ENCODE measurements around the gene HIPK4. TPM values are rescaled to one million over a fixed set of nuclear protein-coding genes. Genes with fewer than 3 reads are reported as not detected.

Gene HIPK4
- total RNA-seq, 2 experiments from 2014 or later: not detected

- ChIA-PET CTCF (ENCODE audit: unreplicated experiment) (no interaction called here), POLR2A (interaction anchor here (0.6 kb wide), 1 partner anchor 24 kb away, joined by 4 read pairs; no protein-coding TSS in a partner anchor)
- no peak overlapping the region for H3K27ac ChIP-seq (ENCODE audit: low read depth, low read length, poor library complexity, severe bottlenecking)
- no peaks in the 10 kb centered on the region; the same call in 1 of the 2 replicates for H3K79me2 ChIP-seq (ENCODE audit: insufficient read depth, low read depth, low read length)
- no TSS peak for BruUV-seq (replicated peaks)
- TF ChIP-seq, protein P1, sequence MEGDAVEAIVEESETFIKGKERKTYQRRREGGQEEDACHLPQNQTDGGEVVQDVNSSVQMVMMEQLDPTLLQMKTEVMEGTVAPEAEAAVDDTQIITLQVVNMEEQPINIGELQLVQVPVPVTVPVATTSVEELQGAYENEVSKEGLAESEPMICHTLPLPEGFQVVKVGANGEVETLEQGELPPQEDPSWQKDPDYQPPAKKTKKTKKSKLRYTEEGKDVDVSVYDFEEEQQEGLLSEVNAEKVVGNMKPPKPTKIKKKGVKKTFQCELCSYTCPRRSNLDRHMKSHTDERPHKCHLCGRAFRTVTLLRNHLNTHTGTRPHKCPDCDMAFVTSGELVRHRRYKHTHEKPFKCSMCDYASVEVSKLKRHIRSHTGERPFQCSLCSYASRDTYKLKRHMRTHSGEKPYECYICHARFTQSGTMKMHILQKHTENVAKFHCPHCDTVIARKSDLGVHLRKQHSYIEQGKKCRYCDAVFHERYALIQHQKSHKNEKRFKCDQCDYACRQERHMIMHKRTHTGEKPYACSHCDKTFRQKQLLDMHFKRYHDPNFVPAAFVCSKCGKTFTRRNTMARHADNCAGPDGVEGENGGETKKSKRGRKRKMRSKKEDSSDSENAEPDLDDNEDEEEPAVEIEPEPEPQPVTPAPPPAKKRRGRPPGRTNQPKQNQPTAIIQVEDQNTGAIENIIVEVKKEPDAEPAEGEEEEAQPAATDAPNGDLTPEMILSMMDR (conservative IDR thresholded peaks at IDR 0.05; ENCODE audit: low read length): no peak
- no peak for TF ChIP-seq EZH2phosphoT487 (IDR thresholded peaks at IDR 0.05; ENCODE audit: borderline replicate concordance, low read depth, low read length)
- no peaks in the 10 kb centered on the region for H4K20me1 ChIP-seq (ENCODE audit: insufficient read depth, low read length)
- no peak overlapping the region for H2AFZ ChIP-seq (ENCODE audit: low read length)
- H3K36me3 ChIP-seq (ENCODE audit: insufficient read depth, low read length): no peaks in the 10 kb centered on the region
- intact Hi-C loops (cut with micrococcal nuclease; ENCODE audit: unreplicated experiment): no loop called here
- H3K9me2 ChIP-seq (ENCODE audit: insufficient read depth, low read length): no peaks in the 10 kb centered on the region
- no peak overlapping the region for H3K4me2 ChIP-seq (ENCODE audit: low read length)
- peaks cover 51% of the 10 kb centered on the region for H3K4me1 ChIP-seq (ENCODE audit: insufficient read depth, low read length, poor library complexity, severe bottlenecking)
- H3K4me3 ChIP-seq (ENCODE audit: low read depth, low read length, poor library complexity, severe bottlenecking): no peak overlapping the region
- no peak for DNase-seq (ENCODE audit: low spot score)
- no peaks in the 10 kb centered on the region for H3K9me3 ChIP-seq (ENCODE audit: low read length)
These were observed 29.2 kb downstream of the HIPK4 start for GRCh38 chr19:40360708-40361241.

DNA sequence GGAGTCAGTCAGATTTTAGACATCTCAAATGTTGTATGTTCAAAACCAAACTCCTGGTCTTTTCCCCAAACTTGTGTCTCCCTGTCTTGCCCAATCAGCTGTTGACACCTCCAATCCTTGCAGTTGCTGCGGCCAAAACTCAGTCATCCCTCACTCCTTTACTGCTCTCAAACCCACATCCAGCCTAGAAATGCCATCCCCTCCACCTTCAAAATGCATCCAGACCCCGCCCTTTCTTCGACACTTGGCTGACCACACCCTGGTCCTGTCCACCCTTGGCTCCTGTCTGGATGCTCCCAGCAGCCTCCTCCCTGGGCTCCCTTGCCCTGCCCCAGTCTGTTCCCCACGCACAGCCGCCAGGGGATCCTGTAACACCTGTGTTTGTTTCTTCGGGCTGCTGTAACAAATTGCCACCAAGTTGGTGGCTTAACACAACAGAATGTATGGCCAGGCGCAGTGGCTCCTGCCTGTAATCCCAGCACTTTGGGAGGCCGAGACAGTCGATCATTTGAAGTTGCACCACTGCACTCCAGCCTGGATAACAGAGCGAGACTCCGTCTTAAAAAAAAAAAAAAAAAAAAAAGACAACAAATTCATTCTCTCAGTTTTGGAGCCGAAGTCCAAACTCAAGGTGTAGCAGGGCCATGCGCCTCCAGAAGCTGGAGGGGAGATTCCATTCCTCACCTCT, 29.8 kb downstream of the HIPK4 start:
- Histone ChIP-seq H3K4me3 (ENCODE audit: low read depth, low read length, poor library complexity, severe bottlenecking) (no peak overlapping the region), H3K79me2 (ENCODE audit: insufficient read depth, low read depth, low read length) (no peaks in the 10 kb centered on the region; the same call in 1 of the 2 replicates), H4K20me1 (ENCODE audit: insufficient read depth, low read length) (no peaks in the 10 kb centered on the region), H2AFZ (ENCODE audit: low read length) (no peak overlapping the region), H3K27ac (ENCODE audit: low read depth, low read length, poor library complexity, severe bottlenecking) (no peak overlapping the region), H3K4me1 (ENCODE audit: insufficient read depth, low read length, poor library complexity, severe bottlenecking) (peaks cover 48% of the 10 kb centered on the region), H3K9me3 (ENCODE audit: low read length) (no peaks in the 10 kb centered on the region), H3K4me2 (ENCODE audit: low read length) (no peak overlapping the region), H3K9me2 (ENCODE audit: insufficient read depth, low read length) (no peaks in the 10 kb centered on the region), H3K36me3 (ENCODE audit: insufficient read depth, low read length) (no peaks in the 10 kb centered on the region)
- intact Hi-C loops (cut with micrococcal nuclease; ENCODE audit: unreplicated experiment): no loop called here
- BruUV-seq (replicated peaks): no TSS peak
- CTCF ChIA-PET (ENCODE audit: unreplicated experiment): no interaction called here
- DNase-seq (ENCODE audit: low spot score): no peak
- no peak for TF ChIP-seq EZH2phosphoT487 (IDR thresholded peaks at IDR 0.05; ENCODE audit: borderline replicate concordance, low read depth, low read length)
- TF ChIP-seq, protein P1 (conservative IDR thresholded peaks at IDR 0.05; ENCODE audit: low read length): no peak
- POLR2A ChIA-PET: interaction anchor here (0.6 to 1.5 kb wide), 2 partner anchors 25 to 84 kb away, joined by 3 to 4 read pairs; partner anchors contain the start of gene SERTAD3

GRCh38 chr19:40358773-40359172, 31.2 kb downstream of the HIPK4 start:
- CTCF ChIA-PET (ENCODE audit: unreplicated experiment): interaction anchor here (0.7 kb wide), 1 partner anchor 10 kb away, joined by 3 read pairs; the partner anchor contains the start of gene PLD3
- peak overlapping the region; percentile 71 for H3K4me2 ChIP-seq (ENCODE audit: low read length)
- peak; percentile 81 for DNase-seq (ENCODE audit: low spot score)

More at GRCh38 chr19:40358773-40359172, 31.2 kb downstream of the HIPK4 start:
- POLR2A ChIA-PET: interaction anchor here (0.5 to 1.5 kb wide), 6 partner anchors 11 to 216 kb away, joined by 3 to 8 read pairs (median 4); partner anchors contain the start of genes C19orf47, PLD3 and SERTAD3
- H3K4me1 ChIP-seq (ENCODE audit: insufficient read depth, low read length, poor library complexity, severe bottlenecking): peaks cover 45% of the 10 kb centered on the region
- no peaks in the 10 kb centered on the region; the same call in 1 of the 2 replicates for H3K79me2 ChIP-seq (ENCODE audit: insufficient read depth, low read depth, low read length)
- H3K9me3 ChIP-seq (ENCODE audit: low read length): no peaks in the 10 kb centered on the region
- intact Hi-C loops (cut with micrococcal nuclease; ENCODE audit: unreplicated experiment): no loop called here
- H3K9me2 ChIP-seq (ENCODE audit: insufficient read depth, low read length): no peaks in the 10 kb centered on the region
- no peaks in the 10 kb centered on the region for H3K36me3 ChIP-seq (ENCODE audit: insufficient read depth, low read length)
- BruUV-seq (replicated peaks): no TSS peak
- no peak overlapping the region for H2AFZ ChIP-seq (ENCODE audit: low read length)
- H4K20me1 ChIP-seq (ENCODE audit: insufficient read depth, low read length): no peaks in the 10 kb centered on the region
- peak overlapping the region; percentile 31 for H3K4me3 ChIP-seq (ENCODE audit: low read depth, low read length, poor library complexity, severe bottlenecking)
- H3K27ac ChIP-seq (ENCODE audit: low read depth, low read length, poor library complexity, severe bottlenecking): peak overlapping the region; percentile 44
- TF ChIP-seq EZH2phosphoT487 (IDR thresholded peaks at IDR 0.05; ENCODE audit: borderline replicate concordance, low read depth, low read length): no peak
- TF ChIP-seq, protein P1 (conservative IDR thresholded peaks at IDR 0.05; ENCODE audit: low read length): no peak
